ENCODE data around the gene CHD3. TPM values are rescaled to one million over a fixed set of nuclear protein-coding genes. Genes with fewer than 3 reads are reported as not detected.

Gene CHD3
- total and polyA plus RNA-seq, 2 of the 13 experiments (the other 11 are each of a cell fraction or from before 2014, with no cell fraction given), result 2.7 to 3.7 TPM

GRCh38 chr17:7915611-7916384 is 27.2 kb downstream of the CHD3 start, which contains the start of gene RNF227 (continued):
- TF ChIP-seq KAT2B (IDR thresholded peaks at IDR 0.05; ENCODE audit: borderline replicate concordance, low read depth, low read length), result no peak
- TF ChIP-seq RORA (CRISPR knock-in tag; IDR thresholded peaks at IDR 0.05), result no peak
- TF ChIP-seq GABPA (IDR thresholded peaks at IDR 0.05; ENCODE audit: low read depth, low read length), result no peak
- TF ChIP-seq GABPA (CRISPR knock-in tag; IDR thresholded peaks at IDR 0.05; ENCODE audit: low read depth), result no peak
- TF ChIP-seq JUND (CRISPR knock-in tag; IDR thresholded peaks at IDR 0.05), result 0 out of 2 replicates have a peak, but pooled peaks have one; percentile 31
- peak; percentile 85; the same call in 1 of the 2 replicates for TF ChIP-seq BRF2 (CRISPR knock-in tag; IDR thresholded peaks at IDR 0.05)
- TF ChIP-seq AGO2 (optimal IDR thresholded peaks at IDR 0.05; ENCODE audit: low read depth, low read length), result no peak
- TF ChIP-seq CREM (IDR thresholded peaks at IDR 0.05), result no peak
- TF ChIP-seq CREM (CRISPR knock-in tag; IDR thresholded peaks at IDR 0.05), result no peak
- no peak for TF ChIP-seq GPBP1L1 (CRISPR knock-in tag; IDR thresholded peaks at IDR 0.05)
- TF ChIP-seq ZC3H13 (CRISPR knock-in tag; IDR thresholded peaks at IDR 0.05), result peak; percentile 89
- TF ChIP-seq E2F1 (CRISPR knock-in tag; IDR thresholded peaks at IDR 0.05), result peak; percentile 81
- no peak for TF ChIP-seq ZEB1 (IDR thresholded peaks at IDR 0.05; ENCODE audit: insufficient replicate concordance, low read depth)
- no peak for TF ChIP-seq TCF7L2 (IDR thresholded peaks at IDR 0.05; ENCODE audit: low read depth, low read length)
- peak; percentile 96 for TF ChIP-seq CREB3 (CRISPR knock-in tag; IDR thresholded peaks at IDR 0.05)
- 0 out of 2 replicates have a peak, but pooled peaks have one; percentile 51 for TF ChIP-seq ZMYM4 (CRISPR knock-in tag; IDR thresholded peaks at IDR 0.05)
- no peak for TF ChIP-seq HIVEP1 (CRISPR knock-in tag; IDR thresholded peaks at IDR 0.05)
- peak; percentile 59 for TF ChIP-seq BHLHE40 (IDR thresholded peaks at IDR 0.05; ENCODE audit: low read length)
- no peak for TF ChIP-seq ZBTB49 (CRISPR knock-in tag; IDR thresholded peaks at IDR 0.05; ENCODE audit: borderline replicate concordance)
- TF ChIP-seq CEBPZ (IDR thresholded peaks at IDR 0.05; ENCODE audit: low read length), result no peak
